GM12873 (cell line): ENCODE data around the gene TNFRSF6B.

Experiments used
- CTCF ChIP-seq: IDR thresholded peaks from 2 replicates; pipeline ENCODE4 v1.5.1; 2012; ENCODE audit warnings: low read depth, mild to moderate bottlenecking, moderate library complexity, low read length, control low read depth; ENCODE audit not compliant: insufficient read depth; ENCODE audit errors: missing control alignments

The TNFRSF6B gene

GRCh38 chr20:63660622-63661021, 35.8 kb upstream of the TNFRSF6B start:
- no peak for TF ChIP-seq CTCF

- TF ChIP-seq CTCF: no peak
Observed at GRCh38 chr20:63661108-63661507, 35.3 kb upstream of the TNFRSF6B start.

- TF ChIP-seq CTCF: no peak
Observed at GRCh38 chr20:63661959-63662812, 34.3 kb upstream of the TNFRSF6B start.

GRCh38 chr20:63662813-63663189, 33.7 kb upstream of the TNFRSF6B start:
- no peak for TF ChIP-seq CTCF

- TF ChIP-seq CTCF: no peak
Observed at GRCh38 chr20:63663332-63664066, 33.0 kb upstream of the TNFRSF6B start.

GRCh38 chr20:63664143-63664851, 32.2 kb upstream of the TNFRSF6B start:
- no peak for TF ChIP-seq CTCF

GRCh38 chr20:63664861-63665594, 31.4 kb upstream of the TNFRSF6B start:
- TF ChIP-seq CTCF: no peak
